K562 (cell line): ENCODE data around the gene RAP1GAP2. TPM values are rescaled to one million over a fixed set of nuclear protein-coding genes. Genes with fewer than 3 reads are reported as not detected.

Experiments used
- ATAC-seq: fragments of 200-7000 bp; cut with Tn5 transposase; 3 replicates; pipeline ENCODE4 v1.9.1; 2020; ENCODE audit warnings: moderate library complexity
- BruUV-seq: library from RNA; stranded (reverse); fragments of 400-500 nt; replicated peaks from 2 replicates; lab custom pipeline; 2021; lab: Mats Ljungman, UMichigan
- CTCF ChIA-PET: fragments of 300-600 bp; formaldehyde crosslinking; extraction: SDS; loops from one replicate; lab custom pipeline; 2021; ENCODE audit warnings: low intra/inter-chr PET ratio; lab: Yijun Ruan, JAX
- POLR2A ChIA-PET: fragments of 300-600, 350-650 bp; sonication (Branson Sonifier 250); formaldehyde crosslinking; extraction: SDS; loops from one replicate; lab custom pipeline; 2021; ENCODE audit warnings: antibody characterized with exemption, inconsistent platforms; lab: Yijun Ruan, JAX
- DNase-seq, 4 experiments: peaks; one replicate each; pipeline versions ENCODE4 v3.0.0 to v3.0.0-alpha.2; 2011 to 2018; ENCODE audit warnings: low spot score in 3 of 4, mixed read lengths in 3 of 4; ENCODE audit errors: extremely low read depth in 1 of 4
- FAIRE-seq: peaks from 2 replicates; lab custom pipeline; 2011; peaks lifted over from hg19 to GRCh38; lab: Jason Lieb, UNC
- H2AFZ ChIP-seq: 2 replicates; pipeline ENCODE4 v1.6.0; 2011; ENCODE audit warnings: low read depth, low read length, control low read depth, inconsistent platforms
- H3K27ac ChIP-seq: fragments of 200-600 bp; 3 replicates; pipeline ENCODE4 v1.8.0; 2011; ENCODE audit warnings: low read depth, mild to moderate bottlenecking, control low read depth, inconsistent platforms, low read length, moderate library complexity, mixed read lengths; ENCODE audit errors: extremely low read depth
- H3K27me3 ChIP-seq, 2 experiments: fragments of 300-600 bp in 1 of 2; 2 replicates in 1 of 2; 3 replicates in 1 of 2; pipeline versions ENCODE4 v1.6.0 to v1.8.0; 2011; ENCODE audit warnings: inconsistent platforms in 2 of 2, low read length in 2 of 2, mild to moderate bottlenecking in 1 of 2, mixed read lengths in 1 of 2, moderate library complexity in 1 of 2; ENCODE audit not compliant: control insufficient read depth in 2 of 2, insufficient read depth in 2 of 2
- H3K36me3 ChIP-seq: fragments of 300-600 bp; 3 replicates; pipeline ENCODE4 v1.8.0; 2011; ENCODE audit warnings: mild to moderate bottlenecking, low read length, inconsistent platforms; ENCODE audit not compliant: control insufficient read depth, insufficient read depth
- H3K4me1 ChIP-seq, 2 experiments: fragments of 200-600 bp in 1 of 2; replicated peaks in 1 of 2; 2 replicates in 1 of 2; 3 replicates in 1 of 2; pipeline versions ENCODE4 v1.5.1 to v1.8.0; 2011; ENCODE audit warnings: inconsistent platforms in 2 of 2, low read length in 2 of 2, mild to moderate bottlenecking in 1 of 2, mixed read lengths in 1 of 2, moderate library complexity in 1 of 2; ENCODE audit not compliant: control insufficient read depth in 2 of 2, insufficient read depth in 2 of 2
- H3K4me2 ChIP-seq: 2 replicates; pipeline ENCODE4 v1.6.1; 2011; ENCODE audit warnings: low read length, control low read depth, inconsistent platforms, mixed read lengths; ENCODE audit not compliant: insufficient read depth
- H3K4me3 ChIP-seq: fragments of 200-600 bp; sonication (generic), shearing (Covaris generic); 2 replicates; pipeline ENCODE4 v1.5.1; 2016; ENCODE audit warnings: control low read depth, inconsistent platforms
- H3K79me2 ChIP-seq: fragments of 200-600 bp; 3 replicates; pipeline ENCODE4 v1.8.0; 2011; ENCODE audit warnings: low read length, inconsistent platforms; ENCODE audit not compliant: control insufficient read depth, insufficient read depth
- H3K9ac ChIP-seq, 2 experiments: 2 replicates each; pipeline versions ENCODE4 v1.6.0 to v1.6.1; 2011; ENCODE audit warnings: low read depth in 2 of 2, low read length in 2 of 2, control low read depth in 1 of 2, inconsistent platforms in 1 of 2, mild to moderate bottlenecking in 1 of 2, mixed read lengths in 1 of 2; ENCODE audit not compliant: insufficient read depth in 1 of 2
- H3K9me1 ChIP-seq: one replicate; pipeline ENCODE4 v1.6.0; 2011; ENCODE audit warnings: inconsistent platforms, mild to moderate bottlenecking, low read length, moderate library complexity; ENCODE audit not compliant: control insufficient read depth, insufficient read depth
- H3K9me3 ChIP-seq: replicated peaks from 2 replicates; pipeline ENCODE4 v1.5.1; 2011; ENCODE audit warnings: low read depth, low read length, inconsistent platforms; ENCODE audit not compliant: control insufficient read depth, insufficient read depth
- H4K20me1 ChIP-seq: replicated peaks from 2 replicates; pipeline ENCODE4 v1.6.1; 2011; ENCODE audit warnings: low read length, inconsistent platforms, mixed read lengths; ENCODE audit not compliant: control insufficient read depth, insufficient read depth
- CCNT2 ChIP-seq: IDR thresholded peaks from 2 replicates; pipeline ENCODE4 v1.6.1; 2011; ENCODE audit warnings: borderline replicate concordance, low read depth, mild to moderate bottlenecking, moderate library complexity, mixed read lengths, low read length; ENCODE audit not compliant: insufficient read length; ENCODE audit errors: extremely low read depth
- FOXK2 ChIP-seq, 2 experiments: fragments of 450-650 bp; IDR thresholded peaks in 1 of 2; conservative IDR thresholded peaks in 1 of 2; 2 replicates each; pipeline ENCODE4 v1.6.1; 2016; ENCODE audit warnings: low read depth in 2 of 2, mild to moderate bottlenecking in 1 of 2
- KLF16 ChIP-seq: IDR thresholded peaks from 2 replicates; pipeline ENCODE4 v1.6.1; 2016; ENCODE audit warnings: antibody characterized with exemption
- MAFF ChIP-seq: IDR thresholded peaks from 2 replicates; pipeline ENCODE4 v1.6.1; 2012; ENCODE audit warnings: low read length, improper control_type of control experiment
- RFX1 ChIP-seq: fragments of 450-650 bp; IDR thresholded peaks from 2 replicates; pipeline ENCODE4 v1.6.1; 2016; ENCODE audit warnings: mild to moderate bottlenecking, moderate library complexity
- TEAD1 ChIP-seq, 2 experiments: fragments of 450-650 bp in 1 of 2; sonication (generic) in 1 of 2; formaldehyde crosslinking; IDR thresholded peaks; 2 replicates each; pipeline versions ENCODE4 v1.4.0 to v1.8.0; 2020 to 2022; ENCODE audit warnings: mild to moderate bottlenecking in 2 of 2, missing genetic modification reagents in 1 of 2
- ZNF124 ChIP-seq: sonication (generic); formaldehyde crosslinking; IDR thresholded peaks from 2 replicates; pipeline ENCODE4 v1.8.1; 2022; ENCODE audit warnings: missing genetic modification reagents
- ZNF184 ChIP-seq: sonication (generic); formaldehyde crosslinking; IDR thresholded peaks from 2 replicates; pipeline ENCODE4 v1.5.0; 2020; ENCODE audit warnings: missing genetic modification reagents
- ZNF764 ChIP-seq: fragments of 250-450 bp; sonication (Bioruptor Pico); IDR thresholded peaks from 2 replicates; pipeline ENCODE4 v1.4.0; 2020; ENCODE audit warnings: low read depth, mild to moderate bottlenecking, moderate library complexity
- WGBS: fragments of 100-300 bp; shearing (Covaris generic); methylation state at CpG from one replicate; pipeline ENCODE4 v1.1.6; 2016; ENCODE audit warnings: low coverage, mixed read lengths; ENCODE audit not compliant: insufficient coverage; ENCODE audit errors: missing lambda C conversion rate; 5-methylcytosine and 5-hydroxymethylcytosine counted together
- in situ Hi-C: fragments of 300-500 bp; cut with MboI; formaldehyde crosslinking; loops from 4 replicates; pipeline ENCODE4 v1.15.0; 2018; ENCODE audit warnings: inconsistent platforms, mixed read lengths
- intact Hi-C: fragments of 100-400 bp; cut with micrococcal nuclease; formaldehyde crosslinking; loops from 2 replicates; pipeline ENCODE4 v1.14.2; 2022
- polyA plus RNA-seq, 8 experiments: library from polyadenylated mRNA; depleted of rRNA in 4 of 8; stranded (reverse) in 5 of 8; unstranded in 3 of 8; fragments of >200 nt; fragmentation: Nextera tagmentation in 2 of 8; fragmentation: Illumina TruSeq in 1 of 8; extraction: Ambion mirVana in 2 of 8; extraction: Trizol in 1 of 8; gene quantifications; 2 replicates each; pipeline versions ENCODE4 v1.2.1 to v1.2.3, GENCODE V29; 2011 to 2014; ENCODE audit warnings: inconsistent platforms in 1 of 8, missing spikeins in 1 of 8
- total RNA-seq, 7 experiments: library from RNA; depleted of rRNA in 6 of 7; stranded (reverse); fragments of >200 nt in 6 of 7; fragmentation: Illumina TruSeq in 2 of 7; extraction: Trizol in 2 of 7; gene quantifications; 2 replicates each; pipeline versions ENCODE4 v1.2.1 to v1.2.3, GENCODE V29; 2011 to 2021; ENCODE audit warnings: low replicate concordance in 1 of 7
- TF ChIP-seq, protein P1 (sequence below): fragments of 450-650 bp; formaldehyde crosslinking; IDR thresholded peaks from 2 replicates; pipeline ENCODE4 v1.4.0; 2022; ENCODE audit warnings: mild to moderate bottlenecking, moderate library complexity

Gene RAP1GAP2
- total and polyA plus RNA-seq, 9 of the 15 experiments (the other 6 are each of a cell fraction or from before 2014, with no cell fraction given), result 0.01 to 1.3 (median 0.42) TPM; not detected in 1

DNA sequence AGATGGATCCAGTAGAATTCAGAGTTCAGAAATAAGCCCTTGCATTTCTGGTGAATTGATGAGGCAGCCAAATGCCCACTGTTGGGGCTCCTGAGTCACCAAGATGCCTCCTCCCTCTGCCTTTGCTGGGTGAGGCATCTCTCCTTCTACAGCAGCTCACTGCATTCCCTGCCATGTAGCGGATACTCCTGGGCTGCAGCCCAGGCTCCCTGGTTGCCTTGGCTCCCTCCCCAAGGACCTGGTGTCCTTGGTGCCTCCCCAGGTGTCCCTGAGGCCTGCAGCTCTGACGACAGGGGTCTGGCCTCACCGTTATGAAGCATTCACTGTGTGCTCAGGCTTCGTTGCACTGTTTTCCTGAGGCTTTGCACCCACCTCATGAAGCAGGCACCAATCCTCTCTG, 7.7 kb downstream of the RAP1GAP2 start:
- no peak for ATAC-seq
- FAIRE-seq, result no peak
- H3K27ac ChIP-seq, result no peak overlapping the region
- CTCF ChIA-PET, result no interaction called here
- H3K27me3 ChIP-seq, result peaks cover 15 to 62% of the 10 kb centered on the region in 2 experiments
- H3K9me1 ChIP-seq, result peaks cover 2% of the 10 kb centered on the region
- no peaks in the 10 kb centered on the region for H3K36me3 ChIP-seq
- no peak for TF ChIP-seq ZNF764 (CRISPR knock-in tag)
- no peak for TF ChIP-seq ZNF184 (CRISPR knock-in tag)
- TF ChIP-seq RFX1, result no peak
- TF ChIP-seq ZNF124 (CRISPR knock-in tag), result no peak
- TF ChIP-seq TEAD1 (CRISPR knock-in tag; IDR thresholded peaks at IDR 0.05), result no peak
- TF ChIP-seq CCNT2, result no peak
- TF ChIP-seq, protein P1, sequence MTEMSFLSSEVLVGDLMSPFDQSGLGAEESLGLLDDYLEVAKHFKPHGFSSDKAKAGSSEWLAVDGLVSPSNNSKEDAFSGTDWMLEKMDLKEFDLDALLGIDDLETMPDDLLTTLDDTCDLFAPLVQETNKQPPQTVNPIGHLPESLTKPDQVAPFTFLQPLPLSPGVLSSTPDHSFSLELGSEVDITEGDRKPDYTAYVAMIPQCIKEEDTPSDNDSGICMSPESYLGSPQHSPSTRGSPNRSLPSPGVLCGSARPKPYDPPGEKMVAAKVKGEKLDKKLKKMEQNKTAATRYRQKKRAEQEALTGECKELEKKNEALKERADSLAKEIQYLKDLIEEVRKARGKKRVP, result no peak
- no peak for TF ChIP-seq FOXK2 (conservative IDR thresholded peaks at IDR 0.05 in 1 of 2, IDR thresholded peaks at IDR 0.05 in 1 of 2; ENCODE audit: low read depth in 2 of 2)
- no peak for TF ChIP-seq MAFF
- TF ChIP-seq KLF16, result no peak
- TF ChIP-seq, all 486 proteins: peak for 0
- Histone ChIP-seq H3K4me1 (no peaks in the 10 kb centered on the region), H3K9ac (no peak overlapping the region), H2AFZ (no peak overlapping the region), H3K79me2 (no peaks in the 10 kb centered on the region), H3K9me3 (no peaks in the 10 kb centered on the region), H3K4me2 (no peak overlapping the region), H4K20me1 (no peaks in the 10 kb centered on the region), H3K4me3 (no peak overlapping the region)
- no TSS peak for BruUV-seq
- in situ Hi-C loops (no loop called here), intact Hi-C loops (no loop called here)
- 15% methylated on average over 1 of the region's 4 CpGs for WGBS
- POLR2A ChIA-PET, result no interaction called here
- DNase-seq, result no peak
